HG02571 (cell line): ENCODE measurements around the gene MAPK8IP1.

Experiments used
- ATAC-seq: cut with Tn5 transposase; IDR thresholded peaks from one replicate; pipeline ENCODE4 v1.9.1; 2021; ENCODE audit warnings: mild to moderate bottlenecking, moderate library complexity; ENCODE audit not compliant: unreplicated experiment

MAPK8IP1 gene

DNA sequence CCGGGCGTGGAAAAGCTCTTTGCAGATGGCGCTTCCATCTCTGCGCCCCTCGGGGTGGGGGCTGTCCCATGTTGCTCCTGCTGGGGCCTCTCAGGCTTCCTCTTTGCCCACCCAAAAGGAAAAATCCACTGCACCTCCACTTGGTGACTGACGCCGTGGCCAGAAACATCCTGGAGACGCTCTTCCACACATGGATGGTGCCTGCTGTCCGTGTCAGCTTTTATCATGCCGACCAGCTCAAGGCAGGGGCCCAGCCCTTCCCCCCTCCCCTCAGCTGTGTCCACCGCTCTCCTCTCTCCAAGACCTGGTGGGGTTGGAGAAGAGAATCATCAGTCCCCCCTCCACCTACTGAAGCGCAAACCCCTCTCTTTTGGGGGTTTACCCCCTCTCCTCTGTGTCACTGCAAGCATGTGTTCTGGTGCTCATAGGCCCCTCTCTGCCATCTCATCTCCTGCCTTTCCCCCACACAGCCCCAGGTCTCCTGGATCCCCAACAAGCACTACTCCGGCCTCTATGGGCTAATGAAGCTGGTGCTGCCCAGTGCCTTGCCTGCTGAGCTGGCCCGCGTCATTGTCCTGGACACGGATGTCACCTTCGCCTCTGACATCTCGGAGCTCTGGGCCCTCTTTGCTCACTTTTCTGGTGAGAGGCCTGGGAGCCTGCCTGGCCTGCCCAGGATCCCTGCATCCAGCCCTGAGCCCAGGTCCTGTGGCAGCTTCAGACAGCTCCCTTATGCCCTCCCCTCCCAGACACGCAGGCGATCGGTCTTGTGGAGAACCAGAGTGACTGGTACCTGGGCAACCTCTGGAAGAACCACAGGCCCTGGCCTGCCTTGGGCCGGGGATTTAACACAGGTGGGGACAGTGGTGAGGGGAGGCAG lies 38.8 kb downstream of the MAPK8IP1 start:
- ATAC-seq: no peak

DNA sequence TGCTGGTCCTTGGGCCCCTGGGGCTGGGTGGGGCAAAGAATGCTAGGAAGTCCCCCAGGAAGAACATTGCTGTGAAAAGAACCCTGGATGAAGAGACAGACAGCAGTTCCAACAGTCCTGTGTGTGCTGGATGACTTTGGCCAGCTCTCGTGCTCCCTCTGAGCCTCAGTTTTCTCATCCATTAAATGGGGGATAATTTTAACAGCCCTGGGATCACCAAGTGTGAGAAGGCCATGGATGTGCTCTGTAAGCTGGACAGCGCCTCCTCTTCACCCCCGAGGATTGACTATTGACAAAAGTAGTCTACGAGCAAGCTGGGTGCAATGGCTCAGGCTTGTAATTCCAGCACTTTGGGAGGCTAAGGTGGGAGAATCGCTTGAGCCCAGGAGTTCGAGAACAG lies 39.5 kb downstream of the MAPK8IP1 start:
- ATAC-seq: no peak

DNA sequence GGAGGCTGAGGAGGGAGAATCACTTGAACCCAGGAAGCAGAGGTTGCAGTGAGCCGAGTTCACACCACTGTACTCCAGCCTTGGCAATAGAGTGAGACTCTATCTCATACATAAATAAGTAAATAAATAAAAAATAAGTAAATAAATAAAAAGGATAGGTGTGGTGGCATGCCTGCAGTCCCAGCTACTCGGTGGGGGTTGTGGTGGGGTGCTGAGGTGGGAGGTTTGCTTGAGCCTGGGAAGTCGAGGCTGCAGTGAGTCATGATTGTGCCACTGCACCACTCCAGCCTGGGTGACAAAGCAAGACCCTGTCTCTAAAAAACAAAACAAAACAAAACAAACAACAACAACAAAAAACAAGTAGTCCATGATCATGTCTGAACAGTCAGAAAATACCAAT lies 40.1 kb downstream of the MAPK8IP1 start:
- no peak for ATAC-seq

DNA sequence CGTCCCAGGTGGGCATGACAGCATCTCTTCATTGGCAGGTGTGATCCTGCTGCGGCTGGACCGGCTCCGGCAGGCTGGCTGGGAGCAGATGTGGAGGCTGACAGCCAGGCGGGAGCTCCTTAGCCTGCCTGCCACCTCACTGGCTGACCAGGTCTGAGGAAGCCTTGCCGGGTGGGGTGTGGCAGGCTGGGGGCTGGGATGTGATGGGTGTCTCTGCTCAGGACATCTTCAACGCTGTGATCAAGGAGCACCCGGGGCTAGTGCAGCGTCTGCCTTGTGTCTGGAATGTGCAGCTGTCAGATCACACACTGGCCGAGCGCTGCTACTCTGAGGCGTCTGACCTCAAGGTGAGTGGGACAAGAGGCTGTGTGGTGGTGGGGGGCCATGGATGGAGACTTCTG lies 40.5 kb downstream of the MAPK8IP1 start:
- ATAC-seq: no peak

DNA sequence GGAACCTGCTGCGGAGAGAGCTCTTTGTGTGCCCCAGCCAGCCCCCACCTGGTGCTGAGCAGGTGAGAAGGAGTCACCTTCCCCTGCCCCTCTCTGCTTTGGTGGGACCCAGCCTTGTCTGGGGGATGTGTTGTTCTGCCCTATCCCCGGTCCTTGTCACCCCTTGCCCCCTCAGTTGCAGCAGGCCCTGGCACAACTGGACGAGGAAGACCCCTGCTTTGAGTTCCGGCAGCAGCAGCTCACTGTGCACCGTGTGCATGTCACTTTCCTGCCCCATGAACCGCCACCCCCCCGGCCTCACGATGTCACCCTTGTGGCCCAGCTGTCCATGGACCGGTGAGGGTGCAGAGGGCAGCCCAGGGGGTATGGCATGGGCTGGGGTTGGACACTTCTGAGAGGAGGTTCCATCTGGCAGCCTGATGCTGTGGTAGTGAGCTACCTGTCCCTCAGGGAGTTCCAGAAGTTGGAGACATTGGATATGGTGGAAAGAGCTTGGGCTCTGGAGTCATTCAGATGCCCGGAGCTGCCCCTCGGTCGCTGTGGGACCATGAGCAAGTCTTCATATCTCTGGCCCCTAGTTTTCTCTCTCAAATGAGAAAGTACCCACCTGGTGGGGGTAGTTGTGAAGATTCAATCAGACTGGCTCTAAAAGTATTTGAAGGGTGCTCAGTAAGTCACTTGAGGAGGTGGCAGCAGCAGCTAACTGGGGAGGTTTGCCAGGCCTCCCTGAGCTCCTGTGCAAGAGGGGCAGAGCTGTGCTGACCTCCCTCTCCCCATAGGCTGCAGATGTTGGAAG lies 41.3 kb downstream of the MAPK8IP1 start:
- no peak for ATAC-seq

DNA sequence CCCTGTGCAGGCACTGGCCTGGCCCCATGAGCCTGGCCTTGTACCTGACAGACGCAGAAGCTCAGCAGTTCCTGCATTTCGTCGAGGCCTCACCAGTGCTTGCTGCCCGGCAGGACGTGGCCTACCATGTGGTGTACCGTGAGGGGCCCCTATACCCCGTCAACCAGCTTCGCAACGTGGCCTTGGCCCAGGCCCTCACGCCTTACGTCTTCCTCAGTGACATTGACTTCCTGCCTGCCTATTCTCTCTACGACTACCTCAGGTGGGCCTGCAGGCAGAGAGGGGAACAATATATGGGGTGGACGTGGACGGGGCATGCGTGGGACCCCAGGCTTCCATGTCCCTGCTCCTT lies 41.9 kb downstream of the MAPK8IP1 start:
- no peak for ATAC-seq

DNA sequence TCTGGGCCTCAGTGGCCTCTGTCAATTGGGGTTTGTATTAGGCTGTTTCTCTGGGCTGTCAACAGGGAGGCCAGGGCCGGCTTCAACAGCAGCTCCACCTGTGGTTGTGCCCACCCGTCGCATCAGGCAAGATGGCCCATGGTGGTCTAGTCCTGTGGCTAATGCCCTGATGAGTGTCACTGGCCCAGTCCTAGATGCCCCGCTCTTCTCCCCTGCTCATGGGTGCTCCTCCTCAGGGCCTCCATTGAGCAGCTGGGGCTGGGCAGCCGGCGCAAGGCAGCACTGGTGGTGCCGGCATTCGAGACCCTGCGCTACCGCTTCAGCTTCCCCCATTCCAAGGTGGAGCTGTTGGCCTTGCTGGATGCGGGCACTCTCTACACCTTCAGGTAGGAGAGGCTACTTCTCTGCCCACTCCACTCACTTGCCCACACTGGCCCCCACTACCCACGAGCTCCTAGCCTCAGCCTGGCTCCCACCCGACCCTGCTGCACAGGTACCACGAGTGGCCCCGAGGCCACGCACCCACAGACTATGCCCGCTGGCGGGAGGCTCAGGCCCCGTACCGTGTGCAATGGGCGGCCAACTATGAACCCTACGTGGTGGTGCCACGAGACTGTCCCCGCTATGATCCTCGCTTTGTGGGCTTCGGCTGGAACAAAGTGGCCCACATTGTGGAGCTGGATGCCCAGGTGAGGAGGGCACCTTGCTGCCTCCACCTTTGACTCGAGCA lies 42.4 kb downstream of the MAPK8IP1 start:
- ATAC-seq: no peak

DNA sequence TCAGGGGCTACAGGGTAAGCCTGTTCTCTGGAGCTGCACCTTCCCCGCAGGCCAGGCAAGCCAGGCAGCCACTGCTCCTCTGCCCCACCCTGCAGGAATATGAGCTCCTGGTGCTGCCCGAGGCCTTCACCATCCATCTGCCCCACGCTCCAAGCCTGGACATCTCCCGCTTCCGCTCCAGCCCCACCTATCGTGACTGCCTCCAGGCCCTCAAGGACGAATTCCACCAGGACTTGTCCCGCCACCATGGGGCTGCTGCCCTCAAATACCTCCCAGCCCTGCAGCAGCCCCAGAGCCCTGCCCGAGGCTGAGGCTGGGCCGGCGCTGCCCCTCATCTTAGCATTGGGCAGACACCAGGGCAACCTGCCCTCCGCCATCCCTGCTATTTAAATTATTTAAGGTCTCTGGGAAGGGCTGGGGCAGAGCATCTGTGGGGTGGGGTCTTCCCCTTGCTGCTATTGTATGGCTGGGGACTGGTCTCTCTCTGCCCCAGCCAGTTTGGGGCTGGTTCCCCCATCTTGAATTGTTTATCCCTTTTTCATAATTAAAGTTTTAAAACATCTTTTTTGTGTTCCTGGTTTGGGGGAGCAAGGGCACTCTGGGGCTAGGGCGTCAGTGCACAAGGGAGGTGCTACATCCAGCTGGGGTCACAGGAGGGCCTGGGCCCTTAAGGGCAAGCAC lies 43.2 kb downstream of the MAPK8IP1 start:
- no peak for ATAC-seq

DNA sequence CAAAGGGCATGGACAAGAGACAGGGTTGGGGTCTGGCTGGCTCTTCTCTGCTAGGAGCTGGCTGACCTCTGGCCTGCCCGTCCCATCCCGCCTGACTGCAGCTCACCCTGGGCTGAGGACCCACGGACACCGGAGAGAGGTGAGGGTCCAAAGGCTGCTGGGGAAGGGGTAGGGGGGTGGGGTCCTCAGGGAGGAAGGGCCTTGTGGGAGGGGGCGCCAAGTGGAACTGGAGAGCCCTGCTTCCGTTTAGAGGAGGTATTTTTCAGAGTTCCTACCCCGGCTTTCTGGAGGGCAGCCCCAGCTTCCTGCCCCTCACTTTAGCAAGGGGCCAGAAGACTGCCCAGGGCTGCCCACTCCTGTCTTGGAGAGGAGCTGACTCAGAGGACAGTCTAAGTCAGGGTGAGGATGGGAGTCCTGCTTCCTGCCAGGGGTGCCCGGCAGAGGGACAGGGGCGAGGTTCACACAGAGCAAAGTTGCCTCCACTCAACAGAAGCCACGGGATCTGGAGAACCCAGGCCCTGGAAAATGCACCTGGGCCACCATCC lies 44.1 kb downstream of the MAPK8IP1 start:
- ATAC-seq: peak; percentile 8

DNA sequence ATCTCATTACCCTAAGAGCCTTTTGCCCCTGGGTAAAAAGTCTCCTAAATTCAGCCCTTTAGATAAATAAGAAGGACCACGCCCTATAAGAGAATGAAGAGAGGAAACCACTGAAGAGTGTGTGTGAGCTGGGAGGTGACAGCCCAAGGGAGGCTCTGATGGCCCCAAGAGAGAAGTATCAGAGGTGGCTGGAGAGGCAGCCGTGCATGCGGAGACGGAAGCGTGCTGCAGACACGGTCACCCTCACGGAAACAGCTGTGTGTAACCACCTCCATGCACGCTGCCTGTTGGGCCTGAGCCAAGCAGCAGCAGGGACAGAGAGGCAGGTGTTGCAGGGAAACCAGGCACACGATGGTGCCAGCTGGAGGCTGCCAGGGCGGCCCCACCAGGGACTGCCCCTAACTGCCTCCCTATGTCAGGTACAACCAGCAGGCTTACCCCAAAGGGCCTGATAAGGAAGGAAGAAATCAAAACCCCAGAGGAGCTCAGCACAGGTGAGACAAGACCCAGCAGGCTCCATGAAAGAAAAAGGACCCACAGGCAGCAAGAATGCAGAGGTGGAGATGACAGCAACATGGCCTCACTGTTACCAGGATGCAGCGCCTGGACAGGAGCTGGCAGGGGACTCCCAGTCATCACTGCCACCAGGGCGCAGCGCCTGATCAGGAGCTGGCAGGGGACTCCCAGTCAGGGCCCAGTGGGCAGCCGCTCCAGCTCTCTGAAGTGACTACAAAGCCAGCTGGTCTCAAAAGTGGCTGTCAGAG lies 44.8 kb downstream of the MAPK8IP1 start:
- peak; percentile 82 for ATAC-seq

DNA sequence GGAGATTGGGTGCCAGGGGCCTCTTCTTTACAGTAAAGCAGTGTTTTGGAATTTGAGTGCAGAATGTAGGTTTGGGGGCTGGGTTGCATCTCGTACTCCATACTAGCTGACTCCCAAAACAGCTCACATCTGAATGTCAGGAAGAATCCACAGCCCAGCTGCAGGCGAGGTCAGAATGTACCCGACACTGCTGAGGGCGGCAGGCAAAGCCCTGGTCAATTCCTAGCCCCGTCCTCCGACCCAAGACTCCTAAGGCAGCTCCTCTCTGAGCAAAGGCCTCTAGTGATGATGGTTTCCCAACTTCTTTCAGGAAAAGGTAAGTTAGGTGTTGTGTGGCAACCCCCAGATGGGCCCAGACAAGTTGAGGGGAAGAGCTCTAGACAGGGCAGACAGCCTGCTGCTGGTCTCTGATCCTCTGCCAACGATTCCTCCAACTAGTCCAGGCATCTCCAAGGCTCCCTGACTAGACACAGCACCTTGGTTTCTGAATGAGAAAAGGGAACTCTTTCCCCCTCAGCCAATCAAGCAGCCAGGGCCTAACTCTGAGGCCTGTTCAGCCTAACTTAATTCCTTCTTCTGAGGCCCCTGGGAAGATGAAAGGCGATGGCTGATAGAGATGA lies 45.6 kb downstream of the MAPK8IP1 start:
- no peak for ATAC-seq

DNA sequence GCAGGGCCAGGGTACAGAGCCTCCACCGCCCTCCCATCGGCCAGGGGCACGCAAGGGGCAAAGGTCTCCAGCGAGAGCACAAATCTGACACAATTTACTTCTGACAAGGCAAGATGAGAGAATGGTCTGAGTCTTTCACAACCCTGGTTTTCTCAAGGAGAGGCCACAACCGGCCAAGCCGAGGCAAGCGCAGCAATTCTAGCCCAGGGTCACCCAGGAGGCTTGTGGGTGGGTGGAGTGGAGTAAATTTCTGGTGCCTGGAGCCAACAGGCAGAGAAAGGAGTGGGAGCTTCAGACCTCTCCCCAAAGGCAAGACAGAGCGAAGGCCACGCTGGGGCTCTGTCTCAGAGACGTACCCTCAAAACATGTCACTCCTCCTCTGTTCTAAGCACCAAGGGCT lies 46.3 kb downstream of the MAPK8IP1 start:
- no peak for ATAC-seq

DNA sequence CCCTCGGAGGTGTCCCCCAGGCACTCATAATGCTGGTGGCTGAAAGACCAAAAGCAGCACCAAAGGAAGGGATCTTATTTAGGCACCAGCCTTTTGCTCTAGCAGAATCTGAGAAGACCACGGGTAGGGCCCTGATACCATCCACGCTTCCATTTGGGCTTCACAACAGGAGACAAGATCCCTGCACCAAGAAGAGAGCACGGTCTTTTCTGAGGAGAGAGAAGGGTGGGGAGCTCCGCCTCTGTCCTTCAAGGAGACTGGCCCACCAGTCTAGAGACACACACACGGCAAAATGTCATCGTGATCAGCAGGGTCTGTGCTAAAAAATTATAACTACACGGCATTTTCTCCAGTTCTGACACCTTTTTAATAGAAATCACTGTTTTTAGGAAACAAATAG lies 46.8 kb downstream of the MAPK8IP1 start:
- no peak for ATAC-seq

DNA sequence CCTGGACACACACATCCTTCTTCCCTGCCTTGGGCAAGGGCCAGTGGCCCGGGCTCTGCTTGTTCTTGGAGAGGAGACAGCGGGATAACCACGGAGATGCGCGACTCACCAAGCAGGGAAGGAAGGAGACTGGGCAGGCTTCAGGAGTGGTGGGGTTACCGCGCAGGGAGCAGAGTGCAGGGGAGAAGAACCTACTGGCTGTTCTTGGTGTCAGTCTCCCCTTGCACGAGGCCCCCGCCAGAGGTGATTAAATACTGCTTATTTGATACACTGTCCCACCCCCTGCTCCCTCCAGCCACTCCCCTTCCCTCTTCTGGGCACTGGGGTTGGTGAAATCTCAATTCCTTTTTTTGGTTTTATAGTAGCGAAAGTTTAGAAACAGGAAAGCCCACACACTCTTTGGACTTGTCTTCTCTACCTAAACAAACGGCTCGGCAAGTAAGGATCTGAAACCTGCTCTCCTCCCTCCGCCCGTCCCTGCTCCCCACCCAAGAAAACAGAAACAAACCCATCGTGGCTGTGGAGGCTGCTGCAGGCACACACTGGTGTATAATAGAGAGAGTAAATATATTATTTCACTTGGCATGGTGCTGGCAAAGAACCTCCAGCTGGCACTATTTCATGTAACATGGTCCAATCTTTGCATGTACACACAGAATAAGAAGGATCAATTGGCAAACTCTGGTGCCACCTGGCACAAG lies 47.8 kb downstream of the MAPK8IP1 start:
- ATAC-seq: no peak

DNA sequence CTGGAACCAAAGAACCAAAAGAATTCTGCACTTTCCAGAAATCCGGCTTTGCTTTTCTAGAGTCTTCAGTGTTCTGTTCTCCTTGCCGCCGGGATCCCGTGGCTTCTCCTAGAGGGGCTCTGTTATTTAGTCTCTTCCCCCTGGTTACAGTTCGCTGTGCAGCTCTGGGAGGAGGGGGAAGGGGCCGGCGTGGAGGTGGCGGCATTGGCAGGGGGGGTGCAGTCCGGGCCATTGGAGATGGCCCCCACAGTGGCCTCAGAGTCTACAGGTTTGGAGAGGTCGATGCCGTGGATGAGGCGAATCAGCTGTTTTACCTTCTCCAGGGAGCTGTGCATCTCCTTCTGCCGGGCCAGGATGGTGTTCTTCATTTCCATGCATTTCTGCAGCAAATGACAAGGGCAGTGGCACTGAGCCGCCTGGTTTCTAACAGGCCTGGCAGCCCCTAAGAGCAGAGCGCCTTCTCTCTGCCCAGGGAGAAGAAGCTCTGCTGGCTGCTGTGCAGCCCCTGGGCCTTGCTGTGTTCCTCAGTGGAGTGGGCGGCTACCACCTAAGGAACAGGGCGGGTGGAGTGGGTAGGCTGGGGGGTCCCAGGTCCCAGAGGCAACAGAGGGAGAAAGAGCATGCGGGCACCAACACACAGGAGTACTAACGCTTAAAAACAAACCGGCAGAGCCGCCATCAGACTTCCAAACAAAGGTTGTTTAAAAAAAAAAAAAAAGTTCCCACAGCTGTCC lies 48.6 kb downstream of the MAPK8IP1 start:
- ATAC-seq: no peak

DNA sequence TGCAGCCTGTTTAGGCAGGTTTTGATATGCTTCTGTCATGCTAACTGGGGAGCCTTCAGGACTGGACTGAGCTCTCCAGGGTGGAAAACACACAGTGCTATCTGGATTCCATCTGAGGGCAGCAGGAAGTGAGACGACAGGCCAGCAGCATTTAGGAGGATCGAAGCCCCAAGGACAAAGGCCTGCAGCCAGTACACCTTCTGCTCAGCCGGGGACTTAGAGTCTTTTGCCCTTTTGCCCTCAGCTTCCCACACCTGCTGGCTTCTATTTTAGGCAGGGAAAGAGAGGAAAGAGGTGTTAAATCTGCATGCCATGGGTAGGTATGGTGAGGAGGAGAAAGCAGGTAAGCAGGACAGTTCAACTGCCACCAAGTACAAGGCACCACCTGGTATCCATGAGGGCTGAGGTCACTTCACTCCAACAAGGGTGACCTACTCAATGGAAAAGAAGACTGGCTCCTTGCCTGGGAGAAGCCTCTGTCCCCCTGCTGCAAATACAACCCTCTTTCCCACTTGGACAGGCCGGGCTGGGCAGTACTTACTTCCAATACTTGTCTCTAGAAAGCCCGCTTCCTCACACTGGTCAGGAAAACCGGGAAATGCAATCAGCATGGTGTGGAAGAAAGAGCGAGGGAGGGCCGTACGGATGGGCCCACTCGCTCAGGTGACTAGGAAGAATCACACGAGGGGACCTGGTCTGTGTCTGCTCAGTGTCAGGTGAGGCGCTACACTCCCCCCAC lies 49.3 kb downstream of the MAPK8IP1 start:
- ATAC-seq: no peak

DNA sequence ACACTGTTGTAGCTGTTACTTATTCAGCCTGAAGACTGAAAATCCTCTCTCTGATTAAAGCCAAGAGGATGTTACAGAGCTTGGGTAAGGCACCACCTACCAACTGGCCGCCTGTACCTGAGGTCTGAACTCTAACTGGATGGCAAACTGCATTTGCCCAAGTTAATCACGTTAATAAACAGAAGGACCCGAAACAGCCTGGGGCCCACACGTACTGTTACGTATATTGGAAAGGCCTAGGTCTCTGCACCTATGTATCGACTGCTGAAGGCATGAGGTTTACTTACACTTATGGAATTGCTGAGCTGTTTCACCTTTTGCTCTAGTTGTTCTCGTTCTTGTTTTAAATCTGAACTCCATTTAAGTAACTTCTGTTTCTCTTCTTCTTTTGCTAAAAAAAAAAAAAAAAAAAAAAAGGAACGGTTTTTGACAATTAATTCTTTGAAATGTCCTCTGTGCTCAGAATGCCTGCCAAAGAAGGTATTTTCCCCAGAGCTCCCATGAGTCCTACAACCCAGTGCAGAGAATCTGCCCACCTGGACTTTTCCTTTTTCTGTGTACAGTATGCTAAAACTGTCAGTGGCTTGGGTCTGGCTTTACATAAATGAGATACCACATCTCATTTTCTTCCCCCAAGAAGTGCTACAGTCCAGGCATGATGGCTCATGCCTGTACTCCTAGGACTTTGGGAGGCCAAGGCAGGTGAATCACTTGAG lies 50.1 kb downstream of the MAPK8IP1 start:
- no peak for ATAC-seq
